GM18505 (cell line): Measurements from ENCODE around the gene C4A.
"Not testable (repeated sequence)": the region's sequence is repeated elsewhere in the genome, so short reads cannot be mapped to it uniquely, and the experiment has no call there.

Experiments
- ATAC-seq: cut with Tn5 transposase; IDR thresholded peaks from one replicate; pipeline ENCODE4 v1.9.1; 2021; ENCODE audit not compliant: unreplicated experiment
- POLR2A ChIP-seq: IDR thresholded peaks from 4 replicates; pipeline ENCODE4 v1.6.1; 2011; ENCODE audit warnings: borderline replicate concordance; ENCODE audit not compliant: insufficient read depth, insufficient read length; ENCODE audit errors: extremely low read depth

C4A gene

GRCh38 chr6:31981744-31982143 is at the start of gene C4A:
Gene C4A, plus strand, starts transcription at chr6:31982057. Its CDS starts 51 bp downstream, at chr6:31982108.
- ATAC-seq: not testable (repeated sequence)

DNA sequence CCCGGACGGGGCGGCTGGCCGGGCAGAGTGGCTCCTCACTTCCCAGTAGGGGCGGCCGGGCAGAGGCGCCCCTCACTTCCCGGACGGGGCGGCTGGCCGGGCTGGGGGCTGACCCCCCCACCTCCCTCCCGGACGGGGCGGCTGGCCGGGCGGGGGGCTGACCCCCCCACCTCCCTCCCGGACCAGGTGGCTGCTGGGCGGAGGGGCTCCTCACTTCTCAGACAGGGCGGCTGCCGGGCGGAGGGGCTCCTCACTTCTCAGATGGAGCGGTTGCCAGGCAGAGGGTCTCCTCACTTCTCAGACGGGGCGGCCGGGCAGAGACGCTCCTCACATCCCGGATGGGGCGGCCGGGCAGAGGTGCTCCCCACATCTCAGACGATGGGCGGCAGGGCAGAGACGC is 49.7 kb upstream of the C4A start:
- not testable (repeated sequence) for ATAC-seq

- ATAC-seq: no peak
- TF ChIP-seq POLR2A: no peak
Measured at GRCh38 chr6:31933537-31933936, 48.3 kb upstream of the C4A start.

DNA sequence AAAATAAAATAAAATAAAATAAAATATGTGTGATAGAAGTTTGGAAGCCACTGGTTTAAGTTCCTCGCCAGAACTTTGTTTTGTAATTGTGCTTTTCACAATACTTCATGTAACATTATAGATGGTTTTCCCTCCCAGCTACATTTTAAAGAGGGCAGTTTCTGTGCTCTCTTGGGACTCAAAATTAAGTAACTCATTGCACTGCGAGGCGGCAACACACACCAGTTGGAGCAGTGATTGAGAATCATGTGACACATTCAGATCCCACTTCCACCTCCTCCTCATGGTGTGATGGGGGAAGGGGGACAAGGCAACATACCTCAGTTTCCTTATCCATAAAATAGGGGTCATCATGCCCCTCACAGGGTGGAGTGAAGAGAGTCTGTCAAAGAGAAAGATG is 46.8 kb upstream of the C4A start:
- no peak for ATAC-seq

GRCh38 chr6:31935823-31936222 is 46.0 kb upstream of the C4A start:
- TF ChIP-seq POLR2A: no peak
- ATAC-seq: no peak

More for the DNA sequence above, 46.8 kb upstream of the C4A start:
- no peak for TF ChIP-seq POLR2A

GRCh38 chr6:31940256-31940664 is 41.6 kb upstream of the C4A start:
- no peak for TF ChIP-seq POLR2A
- ATAC-seq: no peak

DNA sequence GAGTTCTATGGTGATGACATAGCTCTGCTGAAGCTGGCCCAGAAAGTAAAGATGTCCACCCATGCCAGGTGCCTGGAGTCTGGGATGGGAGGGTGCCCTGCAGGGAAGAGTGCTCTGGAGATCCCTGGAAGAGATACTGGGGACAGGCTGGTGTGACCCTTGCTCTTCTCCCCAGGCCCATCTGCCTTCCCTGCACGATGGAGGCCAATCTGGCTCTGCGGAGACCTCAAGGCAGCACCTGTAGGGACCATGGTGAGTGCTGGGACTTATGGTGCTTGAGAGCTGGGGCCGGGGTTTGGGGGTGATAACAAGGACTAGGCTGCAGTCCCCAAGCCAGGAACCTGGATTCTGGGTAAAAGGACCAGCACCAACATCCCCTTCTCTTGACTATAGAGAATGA is 38.1 kb upstream of the C4A start:
- no peak for ATAC-seq
- no peak for TF ChIP-seq POLR2A

DNA sequence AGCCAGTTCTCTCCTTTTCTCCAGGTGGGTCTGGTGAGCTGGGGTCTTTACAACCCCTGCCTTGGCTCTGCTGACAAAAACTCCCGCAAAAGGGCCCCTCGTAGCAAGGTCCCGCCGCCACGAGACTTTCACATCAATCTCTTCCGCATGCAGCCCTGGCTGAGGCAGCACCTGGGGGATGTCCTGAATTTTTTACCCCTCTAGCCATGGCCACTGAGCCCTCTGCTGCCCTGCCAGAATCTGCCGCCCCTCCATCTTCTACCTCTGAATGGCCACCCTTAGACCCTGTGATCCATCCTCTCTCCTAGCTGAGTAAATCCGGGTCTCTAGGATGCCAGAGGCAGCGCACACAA is 36.7 kb upstream of the C4A start:
- no peak for ATAC-seq
- TF ChIP-seq POLR2A: no peak

- TF ChIP-seq POLR2A: no peak
Measured at GRCh38 chr6:31945507-31946369, 36.1 kb upstream of the C4A start, which contains the start of gene CFB. Gene CFB, plus strand, starts transcription at chr6:31946095. Its CDS starts 127 bp downstream, at chr6:31946222.

GRCh38 chr6:31946370-31946885 is 35.4 kb upstream of the C4A start:
- no peak for ATAC-seq
- TF ChIP-seq POLR2A: no peak

More at GRCh38 chr6:31945507-31946369, 36.1 kb upstream of the C4A start, which contains the start of gene CFB:
- no peak for ATAC-seq

DNA sequence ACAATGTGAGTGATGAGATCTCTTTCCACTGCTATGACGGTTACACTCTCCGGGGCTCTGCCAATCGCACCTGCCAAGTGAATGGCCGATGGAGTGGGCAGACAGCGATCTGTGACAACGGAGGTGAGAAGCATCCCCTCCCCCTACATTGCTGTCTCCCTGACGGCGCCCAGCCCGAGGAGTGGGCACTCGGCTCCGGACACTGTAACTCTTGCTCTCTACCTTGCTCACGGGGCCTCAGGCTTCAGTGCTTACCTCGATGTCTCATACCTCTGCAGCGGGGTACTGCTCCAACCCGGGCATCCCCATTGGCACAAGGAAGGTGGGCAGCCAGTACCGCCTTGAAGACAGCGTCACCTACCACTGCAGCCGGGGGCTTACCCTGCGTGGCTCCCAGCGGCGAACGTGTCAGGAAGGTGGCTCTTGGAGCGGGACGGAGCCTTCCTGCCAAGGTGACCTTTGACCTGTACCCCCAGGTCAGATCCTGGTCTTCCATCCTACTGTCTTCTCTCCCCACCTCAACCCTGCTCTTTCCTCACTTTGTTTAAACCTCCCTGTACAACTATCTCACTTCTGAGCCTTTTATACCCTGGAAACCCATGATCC is 34.7 kb upstream of the C4A start:
- TF ChIP-seq POLR2A: no peak
- ATAC-seq: no peak

DNA sequence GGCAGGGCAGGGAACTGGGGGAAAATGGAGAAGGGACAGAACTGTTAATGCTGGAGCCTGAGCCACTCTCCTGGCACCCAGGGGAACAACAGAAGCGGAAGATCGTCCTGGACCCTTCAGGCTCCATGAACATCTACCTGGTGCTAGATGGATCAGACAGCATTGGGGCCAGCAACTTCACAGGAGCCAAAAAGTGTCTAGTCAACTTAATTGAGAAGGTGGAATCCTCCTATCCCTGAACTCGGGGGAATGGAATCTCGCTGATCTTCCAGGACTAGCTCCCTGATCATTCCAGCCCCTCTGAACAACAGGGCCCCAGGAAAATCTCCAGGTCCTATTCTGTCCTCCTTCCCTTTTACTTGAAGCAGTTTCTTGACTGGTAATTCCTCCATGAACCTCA is 34.0 kb upstream of the C4A start:
- no peak for TF ChIP-seq POLR2A
- ATAC-seq: no peak

- no peak for ATAC-seq
- TF ChIP-seq POLR2A: no peak
Measured at GRCh38 chr6:31948306-31948705, 33.6 kb upstream of the C4A start.

GRCh38 chr6:31948753-31949413 is 33.0 kb upstream of the C4A start:
- ATAC-seq: no peak
- TF ChIP-seq POLR2A: no peak
